Stimulated activated CD4-positive, alpha-beta T cell treated with anti-CD3 and anti-CD28 coated beads, Interleukin-2, amount 100 ng/mL, for 48 hours (primary cell): ENCODE data around the gene SSBP2.
"Not testable (repeated sequence)": the region's sequence is repeated elsewhere in the genome, so short reads cannot be mapped to it uniquely, and the experiment has no call there.

Experiments used
- DNase-seq, 2 donors: peaks; one replicate each; pipeline ENCODE4 v3.0.0-alpha.2; 2020

Gene SSBP2

GRCh38 chr5:81519217-81519905, 231.5 kb downstream of the SSBP2 start:
- no peak for DNase-seq

- DNase-seq: no peak
These were observed 233.4 kb downstream of the SSBP2 start for GRCh38 chr5:81517462-81517861.

GRCh38 chr5:81516091-81516490, 234.8 kb downstream of the SSBP2 start:
- no peak for DNase-seq

- no peak for DNase-seq
These were observed 236.9 kb downstream of the SSBP2 start for GRCh38 chr5:81513982-81514381.

- DNase-seq: no peak
These were observed 237.4 kb downstream of the SSBP2 start for GRCh38 chr5:81513473-81513872.

- DNase-seq: no peak
These were observed 243.9 kb downstream of the SSBP2 start for GRCh38 chr5:81506900-81507588.

- DNase-seq: no peak
These were observed 244.5 kb downstream of the SSBP2 start for GRCh38 chr5:81506378-81506777.

- DNase-seq: no peak
These were observed 245.2 kb downstream of the SSBP2 start for GRCh38 chr5:81505672-81506071.

GRCh38 chr5:81503602-81504001, 247.3 kb downstream of the SSBP2 start:
- DNase-seq: not testable (repeated sequence)

GRCh38 chr5:81495286-81495685, 255.6 kb downstream of the SSBP2 start:
- DNase-seq: no peak

GRCh38 chr5:81488862-81489261, 262.0 kb downstream of the SSBP2 start:
- no peak for DNase-seq

- no peak for DNase-seq
These were observed 264.2 kb downstream of the SSBP2 start for GRCh38 chr5:81486711-81487110.

GRCh38 chr5:81482595-81482994, 268.3 kb downstream of the SSBP2 start:
- no peak for DNase-seq

GRCh38 chr5:81473395-81473794, 277.5 kb downstream of the SSBP2 start:
- DNase-seq: not testable (repeated sequence)

GRCh38 chr5:81469676-81470075, 281.2 kb downstream of the SSBP2 start:
- no peak for DNase-seq

GRCh38 chr5:81450940-81451339, 300.0 kb downstream of the SSBP2 start:
- DNase-seq: no peak

GRCh38 chr5:81435023-81435422, 315.9 kb downstream of the SSBP2 start:
- DNase-seq: no peak

GRCh38 chr5:81429985-81430384, 320.9 kb downstream of the SSBP2 start:
- DNase-seq: no peak

GRCh38 chr5:81429363-81429762, 321.5 kb downstream of the SSBP2 start:
- no peak for DNase-seq

GRCh38 chr5:81428861-81429260, 322.0 kb downstream of the SSBP2 start:
- DNase-seq: no peak

- no peak for DNase-seq
These were observed 322.5 kb downstream of the SSBP2 start for GRCh38 chr5:81428446-81428845.

GRCh38 chr5:81427566-81427965, 323.3 kb downstream of the SSBP2 start:
- no peak for DNase-seq

- no peak for DNase-seq
These were observed 324.4 kb downstream of the SSBP2 start for GRCh38 chr5:81426359-81427030.

GRCh38 chr5:81425569-81425968, 325.3 kb downstream of the SSBP2 start:
- DNase-seq: no peak
